MM.1S (cell line): ENCODE measurements around the gene GPC5.

ENCODE experiments used
- EZH2 ChIP-seq: fragments of 300-600 bp; sonication (generic); optimal IDR thresholded peaks from 2 replicates; pipeline ENCODE3; 2017; ENCODE audit warnings: low read depth, mild to moderate bottlenecking, antibody characterized with exemption, low read length, mixed read lengths
- EZH2phosphoT487 ChIP-seq: fragments of 300-600 bp; sonication (generic); IDR thresholded peaks from 2 replicates; pipeline ENCODE4 v1.6.1; 2018; ENCODE audit warnings: antibody characterized with exemption, low read length
- TF ChIP-seq, protein P1 (sequence below): fragments of 300-600 bp; sonication (generic); IDR thresholded peaks from 2 replicates; pipeline ENCODE4 v1.5.1; 2016; ENCODE audit warnings: antibody characterized with exemption, low read length, mixed read lengths

DNA sequence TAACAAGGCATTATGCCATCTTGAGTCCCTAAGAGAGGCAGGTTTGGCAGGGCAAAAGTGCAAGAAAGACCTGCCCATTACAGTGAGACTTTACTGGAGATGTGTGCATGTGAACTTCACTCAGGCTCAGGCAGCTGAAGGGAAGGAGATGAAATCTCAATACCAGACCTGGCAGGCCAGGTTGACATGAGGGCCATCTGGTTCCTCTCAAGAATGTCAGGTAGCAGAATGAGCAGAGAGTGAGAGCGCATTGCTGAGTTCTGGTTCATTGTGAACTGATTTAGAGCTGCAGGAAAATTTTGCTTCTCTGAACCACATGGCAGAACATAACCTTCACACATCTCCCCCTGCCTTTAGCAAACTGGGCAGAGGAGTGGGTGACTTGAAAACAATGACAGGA is 406.3 kb downstream of the GPC5 start:
- TF ChIP-seq, protein P1, sequence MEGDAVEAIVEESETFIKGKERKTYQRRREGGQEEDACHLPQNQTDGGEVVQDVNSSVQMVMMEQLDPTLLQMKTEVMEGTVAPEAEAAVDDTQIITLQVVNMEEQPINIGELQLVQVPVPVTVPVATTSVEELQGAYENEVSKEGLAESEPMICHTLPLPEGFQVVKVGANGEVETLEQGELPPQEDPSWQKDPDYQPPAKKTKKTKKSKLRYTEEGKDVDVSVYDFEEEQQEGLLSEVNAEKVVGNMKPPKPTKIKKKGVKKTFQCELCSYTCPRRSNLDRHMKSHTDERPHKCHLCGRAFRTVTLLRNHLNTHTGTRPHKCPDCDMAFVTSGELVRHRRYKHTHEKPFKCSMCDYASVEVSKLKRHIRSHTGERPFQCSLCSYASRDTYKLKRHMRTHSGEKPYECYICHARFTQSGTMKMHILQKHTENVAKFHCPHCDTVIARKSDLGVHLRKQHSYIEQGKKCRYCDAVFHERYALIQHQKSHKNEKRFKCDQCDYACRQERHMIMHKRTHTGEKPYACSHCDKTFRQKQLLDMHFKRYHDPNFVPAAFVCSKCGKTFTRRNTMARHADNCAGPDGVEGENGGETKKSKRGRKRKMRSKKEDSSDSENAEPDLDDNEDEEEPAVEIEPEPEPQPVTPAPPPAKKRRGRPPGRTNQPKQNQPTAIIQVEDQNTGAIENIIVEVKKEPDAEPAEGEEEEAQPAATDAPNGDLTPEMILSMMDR, result no peak
- no peak for TF ChIP-seq EZH2
- TF ChIP-seq EZH2phosphoT487, result no peak
